DOHH2 (cell line): ENCODE measurements around the gene C16orf92.

Source experiments
- H3F3A ChIP-seq: fragments of 200-600 bp; sonication (generic), shearing (Covaris generic); 2 replicates; pipeline ENCODE4 v1.6.0; 2016; ENCODE audit warnings: antibody characterized with exemption, mild to moderate bottlenecking; ENCODE audit not compliant: control insufficient read depth, insufficient read depth
- H3K27ac ChIP-seq: fragments of 200-600 bp; sonication (generic); 2 replicates; pipeline ENCODE4 v1.5.1; 2014; ENCODE audit warnings: low read depth, mild to moderate bottlenecking, low read length, moderate library complexity
- H3K27me3 ChIP-seq: fragments of 200-600 bp; sonication (generic); 2 replicates; pipeline ENCODE4 v1.6.1; 2014; ENCODE audit warnings: mild to moderate bottlenecking, low read length, mixed read lengths; ENCODE audit not compliant: control insufficient read depth
- H3K36me3 ChIP-seq: fragments of 200-600 bp; sonication (generic); 2 replicates; pipeline ENCODE4 v1.6.1; 2014; ENCODE audit warnings: mild to moderate bottlenecking, low read length, moderate library complexity, mixed read lengths; ENCODE audit not compliant: control insufficient read depth
- H3K4me1 ChIP-seq: fragments of 200-600 bp; sonication (generic); 2 replicates; pipeline ENCODE4 v1.6.1; 2014; ENCODE audit warnings: mild to moderate bottlenecking, low read length, mixed read lengths; ENCODE audit not compliant: control insufficient read depth
- H3K4me2 ChIP-seq: fragments of 200-600 bp; sonication (generic); 2 replicates; pipeline ENCODE4 v1.6.0; 2014; ENCODE audit warnings: mild to moderate bottlenecking, low read length, moderate library complexity
- H3K4me3 ChIP-seq: fragments of 200-600 bp; sonication (generic); 2 replicates; pipeline ENCODE4 v1.5.1; 2014; ENCODE audit warnings: mild to moderate bottlenecking, low read length, mixed read lengths
- H3K79me2 ChIP-seq: fragments of 200-600 bp; sonication (generic); 2 replicates; pipeline ENCODE4 v1.6.1; 2014; ENCODE audit warnings: mild to moderate bottlenecking, low read length, mixed read lengths; ENCODE audit not compliant: control insufficient read depth
- H3K9me2 ChIP-seq: fragments of 200-600 bp; sonication (generic); replicated peaks from 2 replicates; pipeline ENCODE4 v1.6.1; 2014; ENCODE audit warnings: mild to moderate bottlenecking, low read length, mixed read lengths; ENCODE audit not compliant: control insufficient read depth
- H3K9me3 ChIP-seq: fragments of 200-600 bp; sonication (generic); 2 replicates; pipeline ENCODE4 v1.6.1; 2014; ENCODE audit warnings: antibody characterized with exemption, low read length, mixed read lengths; ENCODE audit not compliant: control insufficient read depth, insufficient read depth
- H4K20me1 ChIP-seq: fragments of 200-600 bp; sonication (generic); 2 replicates; pipeline ENCODE4 v1.6.0; 2014; ENCODE audit warnings: low read depth, mild to moderate bottlenecking, antibody characterized with exemption, low read length, moderate library complexity; ENCODE audit not compliant: control insufficient read depth, insufficient read depth
- EZH2phosphoT487 ChIP-seq: fragments of 200-600 bp; sonication (generic); IDR thresholded peaks from 2 replicates; pipeline ENCODE4 v1.6.1; 2017; ENCODE audit warnings: borderline replicate concordance, mild to moderate bottlenecking, antibody characterized with exemption, low read length, moderate library complexity, mixed read lengths
- TF ChIP-seq, protein P1 (sequence below): fragments of 200-600 bp; sonication (generic); IDR thresholded peaks from one replicate; pipeline ENCODE4 v1.5.1; 2014; ENCODE audit warnings: antibody characterized with exemption, mild to moderate bottlenecking, low read depth, low read length; ENCODE audit not compliant: poor library complexity, severe bottlenecking

Gene C16orf92

GRCh38 chr16:29990034-29990433 lies 33.0 kb upstream of the C16orf92 start:
- Histone ChIP-seq H3K4me3 (no peak overlapping the region), H3K4me2 (no peak overlapping the region), H3K9me2 (no peaks in the 10 kb centered on the region), H3K27ac (no peak overlapping the region), H3F3A (peaks cover 11% of the 10 kb centered on the region), H3K36me3 (peaks cover 94% of the 10 kb centered on the region), H3K9me3 (no peaks in the 10 kb centered on the region), H4K20me1 (no peaks in the 10 kb centered on the region), H3K4me1 (peaks cover 17% of the 10 kb centered on the region), H3K27me3 (no peaks in the 10 kb centered on the region), H3K79me2 (peaks cover 13% of the 10 kb centered on the region)
- TF ChIP-seq EZH2phosphoT487 = no peak
- TF ChIP-seq, protein P1, sequence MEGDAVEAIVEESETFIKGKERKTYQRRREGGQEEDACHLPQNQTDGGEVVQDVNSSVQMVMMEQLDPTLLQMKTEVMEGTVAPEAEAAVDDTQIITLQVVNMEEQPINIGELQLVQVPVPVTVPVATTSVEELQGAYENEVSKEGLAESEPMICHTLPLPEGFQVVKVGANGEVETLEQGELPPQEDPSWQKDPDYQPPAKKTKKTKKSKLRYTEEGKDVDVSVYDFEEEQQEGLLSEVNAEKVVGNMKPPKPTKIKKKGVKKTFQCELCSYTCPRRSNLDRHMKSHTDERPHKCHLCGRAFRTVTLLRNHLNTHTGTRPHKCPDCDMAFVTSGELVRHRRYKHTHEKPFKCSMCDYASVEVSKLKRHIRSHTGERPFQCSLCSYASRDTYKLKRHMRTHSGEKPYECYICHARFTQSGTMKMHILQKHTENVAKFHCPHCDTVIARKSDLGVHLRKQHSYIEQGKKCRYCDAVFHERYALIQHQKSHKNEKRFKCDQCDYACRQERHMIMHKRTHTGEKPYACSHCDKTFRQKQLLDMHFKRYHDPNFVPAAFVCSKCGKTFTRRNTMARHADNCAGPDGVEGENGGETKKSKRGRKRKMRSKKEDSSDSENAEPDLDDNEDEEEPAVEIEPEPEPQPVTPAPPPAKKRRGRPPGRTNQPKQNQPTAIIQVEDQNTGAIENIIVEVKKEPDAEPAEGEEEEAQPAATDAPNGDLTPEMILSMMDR = no peak

GRCh38 chr16:29990883-29991570 lies 32.0 kb upstream of the C16orf92 start:
- peaks cover 25% of the 10 kb centered on the region for H3K4me1 ChIP-seq
- H3K79me2 ChIP-seq = peaks cover 16% of the 10 kb centered on the region
- H3K4me2 ChIP-seq = no peak overlapping the region
- no peaks in the 10 kb centered on the region for H3K9me2 ChIP-seq
- no peak overlapping the region for H3K4me3 ChIP-seq
- H3K27me3 ChIP-seq = no peaks in the 10 kb centered on the region
- H3K9me3 ChIP-seq = no peaks in the 10 kb centered on the region
- H3F3A ChIP-seq = peaks cover 14% of the 10 kb centered on the region
- TF ChIP-seq, protein P1 = no peak
- no peak for TF ChIP-seq EZH2phosphoT487
- peaks cover 91% of the 10 kb centered on the region for H3K36me3 ChIP-seq
- H3K27ac ChIP-seq = no peak overlapping the region
- H4K20me1 ChIP-seq = no peaks in the 10 kb centered on the region

- H3F3A ChIP-seq = peaks cover 14% of the 10 kb centered on the region
- H3K36me3 ChIP-seq = peaks cover 89% of the 10 kb centered on the region
- no peak overlapping the region for H3K4me3 ChIP-seq
- H3K9me3 ChIP-seq = no peaks in the 10 kb centered on the region
- no peaks in the 10 kb centered on the region for H3K27me3 ChIP-seq
- H3K27ac ChIP-seq = no peak overlapping the region
- no peak for TF ChIP-seq EZH2phosphoT487
- TF ChIP-seq, protein P1 = no peak
- peaks cover 21% of the 10 kb centered on the region for H3K79me2 ChIP-seq
- H4K20me1 ChIP-seq = no peaks in the 10 kb centered on the region
- peaks cover 25% of the 10 kb centered on the region for H3K4me1 ChIP-seq
- no peak overlapping the region for H3K4me2 ChIP-seq
- no peaks in the 10 kb centered on the region for H3K9me2 ChIP-seq
These were observed 31.5 kb upstream of the C16orf92 start for GRCh38 chr16:29991571-29991904.
